A549 (cell line): Measurements from ENCODE around the gene NHSL1. TPM values are rescaled to one million over a fixed set of nuclear protein-coding genes. Genes with fewer than 3 reads are reported as not detected.

Experiments
- ATAC-seq, 2 experiments: fragments of 200-7000 bp in 1 of 2; fragments of >200 bp in 1 of 2; cut with Nextera tagmentation in 1 of 2; cut with Tn5 transposase in 1 of 2; 3 replicates each; pipeline versions ENCODE4 v1.8.0 to v1.9.1; 2018 to 2020; ENCODE audit warnings: mild to moderate bottlenecking in 1 of 2, moderate library complexity in 1 of 2
- CTCF ChIA-PET: fragments of 300-600 bp; sonication (Branson Sonifier 250); formaldehyde crosslinking; extraction: SDS; loops from one replicate; lab custom pipeline; 2021; ENCODE audit warnings: antibody characterized with exemption, inconsistent platforms; lab: Yijun Ruan, JAX
- POLR2A ChIA-PET: fragments of 350-600 bp; formaldehyde crosslinking; extraction: SDS; loops from one replicate; lab custom pipeline; 2021; ENCODE audit warnings: antibody characterized with exemption, inconsistent platforms; lab: Yijun Ruan, JAX
- DNase-seq, 2 experiments: peaks; one replicate each; pipeline versions ENCODE4 v3.0.0 to v3.0.0-alpha.2; 2011 to 2016; ENCODE audit warnings: low read depth in 1 of 2, low spot score in 1 of 2
- FAIRE-seq: peaks from 2 replicates; lab custom pipeline; 2011; peaks lifted over from hg19 to GRCh38; lab: Jason Lieb, UNC
- H3K27ac ChIP-seq, 2 experiments: fragments of >200 bp; sonication (Bioruptor Twin); formaldehyde crosslinking; 3 replicates each; pipeline ENCODE4 v1.5.1; 2016 to 2017
- H3K4me1 ChIP-seq: fragments of >200 bp; sonication (Bioruptor Twin); formaldehyde crosslinking; 3 replicates; pipeline ENCODE4 v1.6.1; 2016
- H3K4me2 ChIP-seq: fragments of >200 bp; sonication (Bioruptor Twin); formaldehyde crosslinking; 3 replicates; pipeline ENCODE4 v1.6.1; 2016
- H3K4me3 ChIP-seq: fragments of >200 bp; sonication (Bioruptor Twin); formaldehyde crosslinking; 3 replicates; pipeline ENCODE4 v1.5.1; 2016
- H3K9me3 ChIP-seq: fragments of >200 bp; sonication (Bioruptor Twin); formaldehyde crosslinking; 3 replicates; pipeline ENCODE4 v1.6.1; 2016
- CBX2 ChIP-seq: fragments of 200-600 bp; sonication (generic); IDR thresholded peaks from 2 replicates; pipeline ENCODE4 v1.6.1; 2016; ENCODE audit warnings: low read depth, mild to moderate bottlenecking, borderline replicate concordance
- CBX8 ChIP-seq: fragments of 200-600 bp; sonication (generic); IDR thresholded peaks from 2 replicates; pipeline ENCODE4 v1.6.1; 2016
- EHF ChIP-seq: fragments of 250-450 bp; sonication (Bioruptor Pico); IDR thresholded peaks from 2 replicates; pipeline ENCODE4 v1.5.0; 2020; ENCODE audit warnings: mild to moderate bottlenecking
- ESRRA ChIP-seq: fragments of 150-350 bp; IDR thresholded peaks from 2 replicates; pipeline ENCODE4 v1.6.1; 2014; ENCODE audit warnings: mild to moderate bottlenecking, low read length, borderline replicate concordance
- FOXS1 ChIP-seq: fragments of 250-450 bp; sonication (Bioruptor Pico); IDR thresholded peaks from 2 replicates; pipeline ENCODE4 v1.5.0; 2020; ENCODE audit warnings: mild to moderate bottlenecking, moderate library complexity
- GATA3 ChIP-seq: IDR thresholded peaks from 2 replicates; pipeline ENCODE4 v1.6.1; 2012; ENCODE audit warnings: borderline replicate concordance
- HEYL ChIP-seq: fragments of 250-450 bp; sonication (Bioruptor Pico); IDR thresholded peaks from 2 replicates; pipeline ENCODE4 v1.8.0; 2021; ENCODE audit warnings: mild to moderate bottlenecking, moderate library complexity
- HOXB5 ChIP-seq: fragments of 250-450 bp; sonication (Bioruptor Pico); IDR thresholded peaks from 2 replicates; pipeline ENCODE4 v1.5.0; 2020; ENCODE audit warnings: mild to moderate bottlenecking, moderate library complexity
- KDM1A ChIP-seq: fragments of 200-600 bp; sonication (generic); IDR thresholded peaks from 2 replicates; pipeline ENCODE4 v1.6.1; 2016; ENCODE audit warnings: low read depth, mild to moderate bottlenecking
- KDM5A ChIP-seq: fragments of 200-600 bp; sonication (generic); IDR thresholded peaks from 2 replicates; pipeline ENCODE4 v1.6.1; 2016; ENCODE audit warnings: antibody characterized with exemption, mild to moderate bottlenecking
- MAFK ChIP-seq: fragments of 450-650 bp; IDR thresholded peaks from 2 replicates; pipeline ENCODE4 v1.6.1; 2014; ENCODE audit not compliant: partially characterized antibody
- MAZ ChIP-seq: fragments of 150-350 bp; IDR thresholded peaks from 2 replicates; pipeline ENCODE4 v1.6.1; 2014; ENCODE audit warnings: antibody characterized with exemption, low read depth, low read length, borderline replicate concordance
- NFE2L2 ChIP-seq: fragments of 150-350 bp; conservative IDR thresholded peaks from 2 replicates; pipeline ENCODE4 v1.6.1; 2014; ENCODE audit warnings: low read length
- POLR2AphosphoS2 ChIP-seq: conservative IDR thresholded peaks from 2 replicates; pipeline ENCODE4 v1.6.1; 2012; ENCODE audit warnings: low read length, improper control_type of control experiment, inconsistent platforms
- RAD21 ChIP-seq, 2 experiments: fragments of >200 bp in 1 of 2; sonication (Bioruptor Twin) in 1 of 2; formaldehyde crosslinking in 1 of 2; IDR thresholded peaks in 1 of 2; conservative IDR thresholded peaks in 1 of 2; 2 replicates in 1 of 2; 3 replicates in 1 of 2; pipeline ENCODE4 v1.6.1; 2012 to 2018; ENCODE audit warnings: inconsistent platforms in 1 of 2
- RCOR1 ChIP-seq: fragments of 150-350 bp; IDR thresholded peaks from 2 replicates; pipeline ENCODE4 v1.6.1; 2014; ENCODE audit warnings: antibody characterized with exemption, low read length, low read depth
- TFCP2L1 ChIP-seq: fragments of 250-450 bp; sonication (Bioruptor Pico); IDR thresholded peaks from 2 replicates; pipeline ENCODE4 v1.5.0; 2021; ENCODE audit warnings: mild to moderate bottlenecking
- ZC3H11A ChIP-seq: fragments of 450-650 bp; IDR thresholded peaks from 2 replicates; pipeline ENCODE4 v1.6.1; 2014; ENCODE audit warnings: antibody characterized with exemption, mild to moderate bottlenecking
- ZNF302 ChIP-seq: fragments of 250-450 bp; sonication (Bioruptor Pico); IDR thresholded peaks from 2 replicates; pipeline ENCODE4 v1.9.0; 2021; ENCODE audit warnings: inconsistent platforms, mild to moderate bottlenecking, moderate library complexity
- ZSCAN20 ChIP-seq: fragments of 250-450 bp; sonication (Bioruptor Pico); IDR thresholded peaks from 2 replicates; pipeline ENCODE4 v1.8.0; 2022; ENCODE audit warnings: mild to moderate bottlenecking, moderate library complexity
- WGBS: methylation state at CpG from one replicate; pipeline ENCODE4 v1.1.6; 2017; ENCODE audit errors: missing lambda C conversion rate; 5-methylcytosine and 5-hydroxymethylcytosine counted together
- polyA plus RNA-seq, 4 experiments: library from polyadenylated mRNA; depleted of rRNA in 3 of 4; stranded (reverse); fragments of >200 nt; fragmentation: RNase III in 1 of 4; extraction: RNeasy Plus Mini Kit Qiagen cat#74134 plus additional on column Dnase treatment in 1 of 4; gene quantifications; 2 replicates in 3 of 4; 3 replicates in 1 of 4; pipeline ENCODE4 v1.2.3, GENCODE V29; 2011 to 2017
- TF ChIP-seq, protein P1 (sequence below): IDR thresholded peaks from 2 replicates; pipeline ENCODE4 v1.6.1; 2012; ENCODE audit warnings: low read depth, borderline replicate concordance
- TF ChIP-seq, protein P2 (sequence below): IDR thresholded peaks from 2 replicates; pipeline ENCODE4 v1.6.1; 2012
- TF ChIP-seq, protein P3 (sequence below): fragments of >200 bp; sonication (Bioruptor Twin); formaldehyde crosslinking; IDR thresholded peaks from 3 replicates; pipeline ENCODE4 v1.6.1; 2016
- TF ChIP-seq, protein P4 (sequence below): fragments of >200 bp; sonication (Bioruptor Twin); formaldehyde crosslinking; IDR thresholded peaks from 3 replicates; pipeline ENCODE4 v1.5.1; 2016
- TF ChIP-seq, protein P5 (sequence below): fragments of 250-450 bp; sonication (Bioruptor Pico); IDR thresholded peaks from 2 replicates; pipeline ENCODE4 v1.5.0; 2020; ENCODE audit warnings: low read depth, mild to moderate bottlenecking, moderate library complexity

Gene NHSL1
- polyA plus RNA-seq, 2 of the 4 experiments (the other 2 are of a cell fraction), result 1.6 to 2.8 TPM

DNA sequence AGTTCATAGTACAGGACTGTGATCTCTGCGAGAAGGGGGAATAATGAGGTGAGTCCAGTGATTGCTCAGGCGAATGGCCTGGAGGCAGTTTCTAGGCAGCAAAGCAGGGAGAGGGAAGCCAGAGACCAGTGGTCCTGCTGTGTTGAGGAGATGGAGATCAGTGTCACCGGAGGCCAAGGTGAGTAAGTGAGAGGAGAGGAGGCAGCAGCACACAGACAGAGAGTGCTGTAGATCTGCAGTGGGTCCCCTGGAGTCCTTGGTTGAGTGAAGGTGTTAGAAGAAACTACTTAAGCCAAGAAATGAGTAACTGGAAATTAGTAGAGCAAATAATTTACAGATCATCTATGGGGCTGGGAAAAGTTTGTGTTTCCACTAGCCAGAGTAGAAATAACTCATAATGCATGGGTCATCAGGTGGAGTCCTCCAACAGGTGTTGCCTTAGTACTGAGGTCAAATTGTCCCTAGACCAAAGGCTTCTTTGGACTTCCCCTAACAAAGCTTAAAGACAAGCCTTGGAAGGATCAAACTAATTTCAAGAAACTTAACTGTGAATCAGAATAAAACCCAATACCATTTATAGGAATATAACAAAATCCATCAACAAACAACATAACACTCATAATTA lies 81.7 kb downstream of the NHSL1 start:
- FAIRE-seq (no peak), DNase-seq (no peak), ATAC-seq (no peak)
- CTCF ChIA-PET, result interaction anchor here (1.1 to 1.2 kb wide), 2 partner anchors 11 to 15 kb away, joined by 3 read pairs; no protein-coding TSS in a partner anchor
- H3K27ac ChIP-seq, result no peak overlapping the region
- WGBS, result 96% methylated on average over 3 of the region's 3 CpGs
- POLR2A ChIA-PET, result no interaction called here
- H3K4me2 ChIP-seq, result no peak overlapping the region
- no peak for TF ChIP-seq NFE2L2
- TF ChIP-seq HEYL, result no peak
- no peak for TF ChIP-seq CBX8
- no peak for TF ChIP-seq CBX2
- TF ChIP-seq, protein P1, sequence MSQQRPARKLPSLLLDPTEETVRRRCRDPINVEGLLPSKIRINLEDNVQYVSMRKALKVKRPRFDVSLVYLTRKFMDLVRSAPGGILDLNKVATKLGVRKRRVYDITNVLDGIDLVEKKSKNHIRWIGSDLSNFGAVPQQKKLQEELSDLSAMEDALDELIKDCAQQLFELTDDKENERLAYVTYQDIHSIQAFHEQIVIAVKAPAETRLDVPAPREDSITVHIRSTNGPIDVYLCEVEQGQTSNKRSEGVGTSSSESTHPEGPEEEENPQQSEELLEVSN, result no peak
- no peak for TF ChIP-seq TFCP2L1
- no peak for TF ChIP-seq ZSCAN20 (CRISPR knock-in tag)
- no peak for TF ChIP-seq ZC3H11A
- TF ChIP-seq MAZ, result no peak
- no peak for TF ChIP-seq RAD21 (conservative IDR thresholded peaks at IDR 0.05 in 1 of 2, IDR thresholded peaks at IDR 0.05 in 1 of 2)
- TF ChIP-seq MAFK, result no peak
- no peak for TF ChIP-seq EHF (CRISPR knock-in tag)
- TF ChIP-seq, protein P2, sequence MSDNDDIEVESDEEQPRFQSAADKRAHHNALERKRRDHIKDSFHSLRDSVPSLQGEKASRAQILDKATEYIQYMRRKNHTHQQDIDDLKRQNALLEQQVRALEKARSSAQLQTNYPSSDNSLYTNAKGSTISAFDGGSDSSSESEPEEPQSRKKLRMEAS, result no peak
- TF ChIP-seq HOXB5 (CRISPR knock-in tag), result no peak
- TF ChIP-seq GATA3, result no peak
- H3K4me1 ChIP-seq, result no peaks in the 10 kb centered on the region
- H3K9me3 ChIP-seq, result no peaks in the 10 kb centered on the region
- no peak overlapping the region for H3K4me3 ChIP-seq

DNA sequence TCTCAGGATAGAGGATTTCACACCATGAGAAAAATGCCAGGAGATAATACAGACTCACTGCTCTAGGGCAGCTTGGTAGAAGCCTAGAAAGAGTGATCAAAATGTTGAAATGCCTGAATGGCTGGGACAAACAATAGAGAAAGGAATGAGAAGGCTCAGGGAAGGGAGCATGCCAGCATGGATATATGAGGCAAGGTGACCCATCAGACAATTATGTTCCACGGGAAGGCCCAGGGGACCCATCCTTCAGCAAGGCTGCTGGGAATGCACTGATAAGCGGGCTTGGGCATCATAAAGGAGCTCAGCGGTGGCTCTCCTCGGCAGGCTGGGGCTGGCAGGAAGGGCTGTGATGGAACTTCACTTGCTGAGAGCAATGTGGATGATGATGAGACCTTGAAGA lies 83.1 kb downstream of the NHSL1 start:
- CTCF ChIA-PET, result interaction anchor here (1.2 to 2.9 kb wide), 4 partner anchors 12 to 350 kb away, joined by 3 to 16 read pairs (median 6); partner anchors contain the start of gene HEBP2
- peaks cover 5% of the 10 kb centered on the region; the same call in 1 of the 3 replicates for H3K4me1 ChIP-seq
- no peak for ATAC-seq
- no peak for TF ChIP-seq RCOR1
- TF ChIP-seq HOXB5 (CRISPR knock-in tag), result no peak
- TF ChIP-seq FOXS1 (CRISPR knock-in tag), result no peak
- TF ChIP-seq, protein P3, sequence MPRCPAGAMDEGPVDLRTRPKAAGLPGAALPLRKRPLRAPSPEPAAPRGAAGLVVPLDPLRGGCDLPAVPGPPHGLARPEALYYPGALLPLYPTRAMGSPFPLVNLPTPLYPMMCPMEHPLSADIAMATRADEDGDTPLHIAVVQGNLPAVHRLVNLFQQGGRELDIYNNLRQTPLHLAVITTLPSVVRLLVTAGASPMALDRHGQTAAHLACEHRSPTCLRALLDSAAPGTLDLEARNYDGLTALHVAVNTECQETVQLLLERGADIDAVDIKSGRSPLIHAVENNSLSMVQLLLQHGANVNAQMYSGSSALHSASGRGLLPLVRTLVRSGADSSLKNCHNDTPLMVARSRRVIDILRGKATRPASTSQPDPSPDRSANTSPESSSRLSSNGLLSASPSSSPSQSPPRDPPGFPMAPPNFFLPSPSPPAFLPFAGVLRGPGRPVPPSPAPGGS, result no peak
- no peak for TF ChIP-seq POLR2AphosphoS2
- TF ChIP-seq KDM5A, result no peak
- TF ChIP-seq, protein P1, result no peak
- TF ChIP-seq ESRRA, result no peak
- TF ChIP-seq, protein P4, sequence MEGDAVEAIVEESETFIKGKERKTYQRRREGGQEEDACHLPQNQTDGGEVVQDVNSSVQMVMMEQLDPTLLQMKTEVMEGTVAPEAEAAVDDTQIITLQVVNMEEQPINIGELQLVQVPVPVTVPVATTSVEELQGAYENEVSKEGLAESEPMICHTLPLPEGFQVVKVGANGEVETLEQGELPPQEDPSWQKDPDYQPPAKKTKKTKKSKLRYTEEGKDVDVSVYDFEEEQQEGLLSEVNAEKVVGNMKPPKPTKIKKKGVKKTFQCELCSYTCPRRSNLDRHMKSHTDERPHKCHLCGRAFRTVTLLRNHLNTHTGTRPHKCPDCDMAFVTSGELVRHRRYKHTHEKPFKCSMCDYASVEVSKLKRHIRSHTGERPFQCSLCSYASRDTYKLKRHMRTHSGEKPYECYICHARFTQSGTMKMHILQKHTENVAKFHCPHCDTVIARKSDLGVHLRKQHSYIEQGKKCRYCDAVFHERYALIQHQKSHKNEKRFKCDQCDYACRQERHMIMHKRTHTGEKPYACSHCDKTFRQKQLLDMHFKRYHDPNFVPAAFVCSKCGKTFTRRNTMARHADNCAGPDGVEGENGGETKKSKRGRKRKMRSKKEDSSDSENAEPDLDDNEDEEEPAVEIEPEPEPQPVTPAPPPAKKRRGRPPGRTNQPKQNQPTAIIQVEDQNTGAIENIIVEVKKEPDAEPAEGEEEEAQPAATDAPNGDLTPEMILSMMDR, result no peak
- TF ChIP-seq KDM1A, result no peak
- TF ChIP-seq MAZ, result no peak
- TF ChIP-seq, protein P5, sequence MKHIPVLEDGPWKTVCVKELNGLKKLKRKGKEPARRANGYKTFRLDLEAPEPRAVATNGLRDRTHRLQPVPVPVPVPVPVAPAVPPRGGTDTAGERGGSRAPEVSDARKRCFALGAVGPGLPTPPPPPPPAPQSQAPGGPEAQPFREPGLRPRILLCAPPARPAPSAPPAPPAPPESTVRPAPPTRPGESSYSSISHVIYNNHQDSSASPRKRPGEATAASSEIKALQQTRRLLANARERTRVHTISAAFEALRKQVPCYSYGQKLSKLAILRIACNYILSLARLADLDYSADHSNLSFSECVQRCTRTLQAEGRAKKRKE (CRISPR knock-in tag), result no peak
- no peak for TF ChIP-seq ZNF302
- TF ChIP-seq, all 56 proteins: peak for 0
- WGBS, result 87% methylated on average over 4 of the region's 4 CpGs
- POLR2A ChIA-PET, result interaction anchor here (0.6 kb wide), 1 partner anchor 171 kb away, joined by 10 read pairs; no protein-coding TSS in a partner anchor
- no peaks in the 10 kb centered on the region for H3K9me3 ChIP-seq
- H3K4me2 ChIP-seq, result no peak overlapping the region
- H3K27ac ChIP-seq, result no peak overlapping the region
- FAIRE-seq, result no peak
- DNase-seq, result no peak
- no peak overlapping the region for H3K4me3 ChIP-seq
